Glutamatergic neuron (in vitro differentiated cells): ENCODE data around the gene CSK. TPM values are rescaled to one million over a fixed set of nuclear protein-coding genes. Genes with fewer than 3 reads are reported as not detected.

ENCODE experiments used
- DNase-seq: peaks from one replicate; pipeline ENCODE4 v3.0.0; 2022
- H3K27ac Mint-ChIP-seq: one replicate; pipeline ENCODE4 v1.8.0; 2020; ENCODE audit warnings: mild to moderate bottlenecking, mixed read lengths, inconsistent platforms; ENCODE audit not compliant: unreplicated experiment
- H3K27me3 Mint-ChIP-seq: one replicate; pipeline ENCODE4 v1.8.0; 2020; ENCODE audit warnings: mild to moderate bottlenecking, moderate library complexity, mixed read lengths, inconsistent platforms; ENCODE audit not compliant: unreplicated experiment
- H3K36me3 Mint-ChIP-seq: one replicate; pipeline ENCODE4 v1.8.0; 2020; ENCODE audit warnings: mild to moderate bottlenecking, mixed read lengths, inconsistent platforms; ENCODE audit not compliant: unreplicated experiment
- H3K4me1 Mint-ChIP-seq: one replicate; pipeline ENCODE4 v1.8.0; 2020; ENCODE audit warnings: mild to moderate bottlenecking, low read depth, mixed read lengths, inconsistent platforms; ENCODE audit not compliant: unreplicated experiment
- H3K4me3 Mint-ChIP-seq: one replicate; pipeline ENCODE4 v1.8.0; 2020; ENCODE audit warnings: mild to moderate bottlenecking, mixed read lengths, inconsistent platforms; ENCODE audit not compliant: unreplicated experiment
- H3K9me3 Mint-ChIP-seq: one replicate; pipeline ENCODE4 v1.8.0; 2020; ENCODE audit warnings: mild to moderate bottlenecking, moderate library complexity, mixed read lengths, inconsistent platforms; ENCODE audit not compliant: unreplicated experiment
- CTCF ChIP-seq: fragments of 200-600 bp; sonication (generic); IDR thresholded peaks from one replicate; pipeline ENCODE4 v1.5.0; 2021; ENCODE audit not compliant: partially characterized antibody, unreplicated experiment
- total RNA-seq: library from RNA; stranded (reverse); fragmentation: NEBNext Ultra II Directional; extraction: Animal tissue kit (Norgen Biotek cat#: 25700); gene quantifications from one replicate; pipeline ENCODE4 v1.2.1, GENCODE V29; 2021; ENCODE audit not compliant: unreplicated experiment

The CSK gene
- total RNA-seq, 1 donor from 2014 or later = 72.6 TPM

- H3K27me3 Mint-ChIP-seq = peaks cover 10% of the 10 kb centered on the region
- peaks cover 25% of the 10 kb centered on the region for H3K4me1 Mint-ChIP-seq
- no peaks in the 10 kb centered on the region for H3K9me3 Mint-ChIP-seq
- DNase-seq = no peak
- no peaks in the 10 kb centered on the region for H3K36me3 Mint-ChIP-seq
- TF ChIP-seq CTCF = no peak
- no peak overlapping the region for H3K27ac Mint-ChIP-seq
- H3K4me3 Mint-ChIP-seq = no peak overlapping the region
Observed at GRCh38 chr15:74793135-74794028, 11.5 kb downstream of the CSK start.

- no peak for TF ChIP-seq CTCF
- DNase-seq = no peak
- Mint-ChIP-seq H3K4me3 (no peak overlapping the region), H3K27ac (no peak overlapping the region), H3K9me3 (no peaks in the 10 kb centered on the region), H3K4me1 (peaks cover 17% of the 10 kb centered on the region), H3K27me3 (peaks cover 9% of the 10 kb centered on the region), H3K36me3 (no peaks in the 10 kb centered on the region)
Observed at GRCh38 chr15:74794248-74794969, 12.5 kb downstream of the CSK start.

- no peaks in the 10 kb centered on the region for H3K9me3 Mint-ChIP-seq
- TF ChIP-seq CTCF = no peak
- H3K4me3 Mint-ChIP-seq = no peak overlapping the region
- H3K27ac Mint-ChIP-seq = no peak overlapping the region
- peaks cover 12% of the 10 kb centered on the region for H3K4me1 Mint-ChIP-seq
- H3K36me3 Mint-ChIP-seq = no peaks in the 10 kb centered on the region
- no peak for DNase-seq
- peaks cover 9% of the 10 kb centered on the region for H3K27me3 Mint-ChIP-seq
Observed at GRCh38 chr15:74794970-74795349, 13.1 kb downstream of the CSK start.

- Mint-ChIP-seq H3K4me3 (no peak overlapping the region), H3K36me3 (no peaks in the 10 kb centered on the region), H3K27ac (no peak overlapping the region), H3K27me3 (peaks cover 6% of the 10 kb centered on the region), H3K4me1 (peaks cover 12% of the 10 kb centered on the region), H3K9me3 (no peaks in the 10 kb centered on the region)
- no peak for DNase-seq
- TF ChIP-seq CTCF = no peak
Observed at GRCh38 chr15:74795966-74796625, 14.2 kb downstream of the CSK start.
